Measurements from ENCODE around the gene COL13A1.

COL13A1 gene

DNA sequence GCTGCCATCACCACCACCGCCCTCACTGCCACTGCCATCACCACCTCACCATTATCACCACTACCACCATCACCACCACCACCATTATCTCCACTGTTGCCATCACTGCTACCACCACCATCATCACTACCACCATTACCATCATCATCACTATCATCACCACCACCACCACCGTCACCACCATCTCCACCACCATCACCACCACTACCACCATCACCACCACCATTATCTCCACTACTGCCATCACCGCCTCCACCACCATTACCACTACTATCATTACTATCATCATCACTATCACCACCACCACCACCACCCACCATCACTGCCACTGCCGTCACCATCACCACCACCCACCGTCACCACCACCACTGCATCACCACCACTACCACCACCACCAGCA is 9.9 kb upstream of the COL13A1 start:
- no peak for DNase-seq (ENCODE audit: low spot score)

DNA sequence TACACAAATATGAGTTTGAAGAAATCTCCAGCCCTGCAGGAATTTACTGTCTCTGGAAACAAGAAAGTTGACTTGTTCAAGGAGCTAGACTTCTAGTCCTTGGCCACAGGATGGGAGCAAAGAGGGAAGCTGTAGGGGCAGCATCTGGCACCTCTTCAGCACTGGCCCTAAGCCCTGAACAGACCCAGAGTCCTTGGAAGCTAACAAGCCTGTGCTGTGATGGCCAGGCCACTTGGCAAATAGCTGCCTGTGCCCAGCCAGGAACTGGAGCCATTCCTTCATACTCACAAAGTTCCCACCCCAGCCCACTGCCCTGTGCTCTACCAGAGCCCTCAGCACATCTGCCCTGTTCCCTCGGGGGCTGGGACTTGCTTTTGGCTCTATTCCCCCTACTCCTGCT is 9.4 kb upstream of the COL13A1 start:
- peak; percentile 29 for DNase-seq (ENCODE audit: low spot score)

DNA sequence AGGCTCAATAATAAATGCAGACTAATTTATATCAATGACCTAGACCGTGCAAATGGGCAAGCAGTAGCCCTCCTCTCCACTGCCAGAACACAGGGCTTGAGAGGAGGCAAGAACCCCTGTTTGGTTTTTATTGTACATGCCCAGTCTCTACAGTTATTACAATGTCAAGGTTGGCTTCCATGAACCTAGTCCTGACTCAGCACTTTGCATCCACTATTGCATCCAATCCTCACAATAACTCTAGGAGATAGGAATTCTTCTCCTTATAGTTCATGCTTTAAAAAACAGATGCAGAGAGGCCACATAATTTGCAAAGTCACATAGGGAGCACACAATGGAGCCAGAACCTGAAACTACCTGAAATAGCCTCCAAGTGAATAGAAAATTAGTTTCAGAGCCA is 7.0 kb upstream of the COL13A1 start:
- no peak for DNase-seq (ENCODE audit: low spot score)

DNA sequence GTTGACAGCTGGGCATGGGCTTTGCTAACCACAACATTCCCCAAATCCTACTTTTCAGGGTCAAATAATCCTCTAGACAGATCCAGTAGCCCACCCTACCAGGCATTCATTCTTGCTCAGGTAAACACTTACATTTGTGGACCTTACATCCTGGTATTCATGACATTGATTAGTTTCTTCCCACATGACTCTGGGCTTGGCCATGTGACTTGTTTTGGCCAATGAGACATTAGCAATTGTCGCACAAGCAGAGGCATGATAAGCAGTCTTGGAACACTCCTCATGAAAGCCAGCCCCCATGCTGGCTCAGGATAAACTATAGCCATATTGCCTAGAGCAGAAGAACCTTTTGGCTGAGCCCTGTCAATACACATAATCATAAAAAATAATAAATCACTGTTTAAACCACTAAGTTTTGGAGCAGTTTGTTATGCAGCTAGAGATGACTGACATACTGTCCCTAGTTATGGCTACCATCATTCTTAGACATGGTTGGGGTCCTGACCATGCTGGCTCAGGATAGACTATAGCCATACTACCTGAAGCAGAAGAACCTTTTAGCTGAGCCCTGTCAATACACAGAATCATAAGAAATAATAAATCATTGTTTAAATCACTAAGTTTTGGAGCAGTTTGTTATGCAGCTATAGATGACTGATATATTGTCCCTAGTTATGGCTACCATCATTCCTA is 6.3 kb upstream of the COL13A1 start:
- DNase-seq (ENCODE audit: low spot score) = no peak

DNA sequence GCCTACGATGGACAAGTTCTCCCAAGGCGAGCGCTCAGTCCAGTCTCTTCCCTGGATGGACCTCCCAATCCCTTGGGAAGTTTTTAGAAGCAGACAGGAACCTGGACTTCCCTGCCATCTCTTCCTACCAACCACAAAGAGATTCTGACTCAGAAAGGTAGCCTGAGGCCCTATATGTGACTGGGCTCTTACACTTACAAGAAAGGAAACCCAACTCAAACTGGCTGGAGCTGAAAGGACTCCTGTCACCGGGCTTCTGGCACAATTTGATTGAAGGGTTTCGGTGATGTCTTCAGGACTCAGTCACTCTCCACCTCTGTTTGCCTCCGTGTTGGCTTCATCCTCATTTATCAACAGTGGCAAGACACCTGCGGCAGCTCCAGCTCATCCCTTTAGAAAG is 3.7 kb upstream of the COL13A1 start:
- DNase-seq (ENCODE audit: low spot score) = no peak

DNA sequence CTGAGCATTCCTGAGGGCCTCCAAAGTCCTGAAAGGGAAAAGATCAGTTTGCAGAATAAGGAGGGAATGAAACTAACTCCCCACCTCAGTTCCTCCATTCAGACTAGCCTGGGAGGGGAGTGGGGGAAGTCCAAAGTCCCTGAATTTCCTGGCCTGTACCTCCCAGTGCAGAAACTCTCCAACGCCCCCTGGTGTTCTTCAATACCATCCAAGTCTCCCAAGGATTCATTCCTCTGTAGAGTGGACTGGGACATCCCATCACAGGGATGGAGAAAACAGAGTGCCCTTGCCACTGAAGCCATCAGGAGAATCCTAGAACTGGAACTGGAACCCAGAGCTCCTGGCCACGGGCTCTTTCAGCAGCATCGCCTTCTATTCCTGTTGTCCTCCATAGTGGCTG is 1.6 kb upstream of the COL13A1 start:
- DNase-seq (ENCODE audit: low spot score) = peak; percentile 15

DNA sequence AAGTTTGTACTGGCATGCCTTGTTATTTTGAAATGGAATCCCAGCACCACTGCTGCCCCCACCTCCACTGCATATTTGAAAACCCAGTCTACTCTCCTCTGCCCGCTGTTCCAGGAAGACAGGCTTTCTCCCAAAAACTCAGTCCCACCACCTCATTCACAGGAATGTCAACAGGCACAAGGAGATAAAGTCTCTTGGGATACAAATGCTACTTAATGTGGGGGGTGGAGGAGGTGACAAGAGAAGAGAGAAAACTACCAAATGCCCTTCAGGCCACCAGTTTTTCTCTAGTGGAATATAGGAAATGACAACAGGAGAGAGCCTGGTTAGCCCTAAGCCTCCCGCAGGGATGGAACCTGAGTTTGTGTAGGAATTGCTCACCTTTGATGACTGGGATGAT is 1.0 kb upstream of the COL13A1 start:
- DNase-seq (ENCODE audit: low spot score) = no peak

DNA sequence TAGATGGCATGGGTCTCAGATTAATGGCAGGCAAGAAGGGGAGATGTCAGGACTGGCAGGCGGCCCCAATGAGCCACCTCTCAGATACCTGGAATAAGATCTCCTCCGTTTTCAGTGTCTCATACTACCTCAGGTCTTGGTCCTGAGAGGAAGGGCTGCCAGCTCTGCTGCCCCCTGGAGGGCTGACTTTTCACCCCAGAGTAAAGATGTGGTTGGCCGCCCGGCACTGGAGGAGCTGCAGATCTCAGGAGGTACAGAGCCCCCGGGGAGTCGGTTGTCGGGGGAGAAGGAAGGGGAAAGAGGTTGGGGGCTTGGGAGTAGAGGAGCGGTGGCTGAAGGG is 642 bp upstream of the COL13A1 start:
- DNase-seq (ENCODE audit: low spot score) = no peak

DNA sequence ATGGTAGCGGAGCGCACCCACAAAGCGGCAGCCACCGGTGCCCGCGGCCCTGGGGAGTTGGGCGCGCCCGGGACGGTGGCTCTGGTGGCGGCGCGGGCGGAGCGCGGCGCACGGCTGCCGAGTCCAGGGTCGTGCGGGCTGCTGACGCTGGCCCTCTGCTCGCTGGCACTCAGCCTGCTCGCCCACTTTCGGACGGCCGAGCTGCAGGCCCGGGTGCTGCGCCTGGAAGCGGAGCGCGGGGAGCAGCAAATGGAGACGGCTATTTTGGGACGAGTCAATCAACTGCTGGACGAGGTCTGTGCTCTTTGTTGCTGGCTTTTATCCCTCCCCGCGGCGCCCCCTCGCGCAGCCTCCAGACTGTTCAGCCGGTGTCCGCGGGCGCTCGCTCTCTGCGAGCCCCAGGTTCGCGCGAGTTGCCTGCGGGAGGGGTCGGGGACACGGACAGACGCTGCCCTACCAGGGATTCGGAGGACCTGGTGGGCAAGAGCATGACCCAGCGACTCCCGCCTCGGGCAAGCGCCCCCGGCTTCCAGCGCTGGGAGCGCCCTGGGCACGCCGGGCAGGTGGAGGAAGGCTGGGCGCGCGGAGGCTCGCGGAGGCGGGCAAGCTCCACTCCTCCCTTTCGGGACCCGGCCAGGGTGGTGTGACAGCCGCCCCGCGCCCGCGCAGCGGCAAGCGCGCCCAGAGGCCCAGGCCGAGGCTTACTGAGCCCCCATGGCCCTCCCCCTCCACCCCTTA is 887 bp downstream of the COL13A1 start:
- DNase-seq (ENCODE audit: low spot score) = no peak

DNA sequence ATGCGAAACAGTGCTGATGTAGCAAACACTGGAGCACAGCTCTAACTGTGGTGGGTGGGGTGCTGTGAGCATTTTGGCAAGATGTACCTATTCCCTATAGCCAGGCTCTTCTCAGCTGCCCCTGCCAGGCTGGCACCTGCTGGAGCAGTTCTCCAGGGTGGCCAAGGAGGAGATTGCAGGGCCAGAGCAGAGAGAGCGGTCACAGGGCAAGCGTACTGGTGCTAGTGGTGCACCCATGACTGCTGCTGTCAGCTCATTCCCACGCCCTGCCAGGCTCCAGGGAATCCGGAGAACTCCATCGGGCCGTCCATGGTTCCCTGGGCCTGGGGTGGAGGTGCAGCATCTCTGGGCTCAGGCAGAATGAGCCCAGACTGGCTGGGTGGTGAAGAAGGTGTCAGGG is 2.1 kb downstream of the COL13A1 start:
- no peak for DNase-seq (ENCODE audit: low spot score)

DNA sequence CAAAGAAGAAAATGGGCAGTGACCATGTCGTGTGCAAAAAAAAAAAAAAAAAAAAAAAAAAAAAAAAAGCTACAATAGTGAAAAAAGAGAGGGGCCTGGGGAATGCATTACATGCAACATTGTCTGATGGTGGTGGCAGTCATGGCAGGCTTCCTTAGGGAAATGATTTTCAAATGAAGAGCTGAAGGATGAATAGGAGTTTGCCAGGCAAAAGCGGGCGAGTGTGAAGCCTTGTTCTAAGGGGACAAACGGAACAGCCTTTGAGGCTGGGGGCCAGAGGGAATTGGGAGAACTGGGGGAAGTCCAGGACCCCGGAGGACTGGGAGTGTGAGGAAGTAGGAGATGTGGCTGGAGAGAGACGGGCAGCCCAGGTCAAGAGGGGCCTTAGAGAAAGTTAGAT is 3.1 kb downstream of the COL13A1 start:
- no peak for DNase-seq (ENCODE audit: low spot score)

DNA sequence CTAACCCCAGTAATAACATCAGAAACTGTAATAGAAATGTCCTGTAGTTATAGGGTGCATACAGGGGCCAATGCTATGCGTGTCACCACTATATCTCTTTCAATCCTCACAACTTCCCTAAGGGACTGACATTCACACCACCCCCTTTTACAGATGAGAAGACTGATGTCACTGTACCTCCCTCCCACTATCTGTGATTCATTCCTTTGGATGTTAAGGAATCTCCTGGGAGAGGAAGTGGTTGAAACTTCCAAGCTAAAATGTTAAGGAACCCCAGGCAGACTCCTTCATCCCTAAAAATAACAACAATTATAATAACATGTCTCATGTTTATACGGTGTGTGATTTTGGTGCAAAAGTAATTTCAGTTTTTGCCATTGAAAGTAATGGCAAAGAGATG is 5.4 kb downstream of the COL13A1 start:
- DNase-seq (ENCODE audit: low spot score) = no peak

DNA sequence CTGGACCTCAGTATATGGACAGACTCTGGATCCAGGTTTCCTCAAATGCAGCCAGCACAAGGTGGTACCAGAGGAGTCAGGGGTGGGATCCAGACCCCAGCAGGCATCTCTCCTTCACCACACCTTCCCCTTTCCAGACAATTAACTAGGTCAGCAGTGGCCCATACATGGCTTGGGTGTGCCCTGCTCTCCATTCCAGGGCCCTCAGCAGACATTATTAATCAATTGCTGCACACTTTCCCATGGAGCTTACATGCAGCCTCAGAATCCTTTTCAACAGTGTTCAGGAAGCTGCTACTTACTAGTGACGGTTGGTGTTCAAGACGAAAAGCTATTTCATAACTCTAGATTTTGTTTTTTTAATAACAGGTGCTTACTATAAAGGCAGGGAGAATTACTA is 6.0 kb downstream of the COL13A1 start:
- DNase-seq (ENCODE audit: low spot score) = no peak

DNA sequence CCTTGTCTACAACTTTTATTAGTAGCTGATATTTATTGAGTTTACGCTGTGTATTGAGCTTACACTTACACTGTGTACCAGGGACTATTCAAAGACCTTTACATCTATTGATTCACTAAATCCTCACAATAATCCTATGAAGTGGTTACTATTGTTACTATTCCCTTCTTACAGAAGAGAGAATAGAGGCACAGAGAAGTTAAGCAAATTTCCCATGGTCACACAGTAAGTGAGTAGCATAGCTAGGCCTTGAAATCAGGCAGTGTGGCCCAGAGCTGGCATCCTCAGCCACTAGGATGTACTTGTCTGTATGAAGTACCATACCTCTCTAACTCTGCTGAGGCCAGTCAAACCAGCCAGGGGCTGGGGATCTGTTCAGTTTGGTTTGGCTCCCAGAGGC is 7.6 kb downstream of the COL13A1 start:
- no peak for DNase-seq (ENCODE audit: low spot score)

DNA sequence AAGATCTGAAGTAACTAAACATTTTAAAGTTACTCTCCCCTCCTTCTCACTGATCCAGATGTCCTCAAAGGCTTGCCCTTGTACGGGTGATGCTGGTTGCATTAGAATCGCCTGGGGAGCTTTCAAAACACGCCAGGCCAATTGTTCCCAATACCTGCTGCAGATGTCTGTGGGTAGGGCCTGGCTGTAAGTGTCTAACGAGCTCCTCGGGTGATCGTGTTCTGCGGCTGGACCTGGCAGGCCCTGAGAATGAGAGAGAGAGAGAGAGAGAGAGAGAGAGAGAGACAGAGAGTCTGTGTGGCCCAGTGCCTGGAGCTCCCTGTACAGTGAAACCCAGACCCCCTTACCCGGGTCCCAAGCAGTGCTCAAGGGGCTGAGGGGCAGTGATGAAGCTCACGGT is 8.4 kb downstream of the COL13A1 start:
- no peak for DNase-seq (ENCODE audit: low spot score)

DNA sequence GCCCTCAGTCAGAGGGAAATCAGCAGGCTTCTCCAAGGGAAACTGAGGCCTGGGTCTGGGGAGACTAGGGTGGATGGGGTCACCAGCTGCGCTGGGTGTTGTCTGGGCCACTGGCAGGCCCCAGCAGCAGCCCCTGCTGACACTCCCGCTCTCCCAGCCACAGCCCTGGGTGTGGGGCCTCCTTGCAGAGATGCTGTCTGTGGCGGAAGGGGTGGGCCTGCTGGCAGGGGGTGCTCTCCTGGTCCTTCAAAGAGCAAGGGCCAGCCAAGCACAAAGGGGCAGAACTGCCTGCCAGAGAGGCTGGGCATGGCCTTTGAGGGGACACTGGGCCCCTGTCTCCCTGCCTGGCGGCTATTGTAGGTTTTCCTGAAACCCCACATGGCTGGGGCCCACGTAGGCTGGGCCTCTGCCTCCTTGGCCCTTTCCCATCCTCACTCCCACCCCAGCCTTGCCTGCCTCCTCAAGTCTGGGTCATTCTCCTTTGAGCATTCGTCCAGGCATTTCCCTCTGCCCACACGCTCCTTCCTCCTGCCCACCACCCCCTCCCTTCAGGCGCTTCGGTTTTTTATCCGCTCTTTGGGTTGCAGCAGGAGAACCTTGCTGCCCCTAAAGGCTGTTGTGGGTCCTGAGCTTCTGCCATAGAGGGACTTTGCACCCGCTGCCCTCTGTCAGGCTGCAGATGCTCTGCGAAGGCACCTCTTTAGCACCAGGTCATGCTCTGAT is 9.1 kb downstream of the COL13A1 start:
- no peak for DNase-seq (ENCODE audit: low spot score)

DNA sequence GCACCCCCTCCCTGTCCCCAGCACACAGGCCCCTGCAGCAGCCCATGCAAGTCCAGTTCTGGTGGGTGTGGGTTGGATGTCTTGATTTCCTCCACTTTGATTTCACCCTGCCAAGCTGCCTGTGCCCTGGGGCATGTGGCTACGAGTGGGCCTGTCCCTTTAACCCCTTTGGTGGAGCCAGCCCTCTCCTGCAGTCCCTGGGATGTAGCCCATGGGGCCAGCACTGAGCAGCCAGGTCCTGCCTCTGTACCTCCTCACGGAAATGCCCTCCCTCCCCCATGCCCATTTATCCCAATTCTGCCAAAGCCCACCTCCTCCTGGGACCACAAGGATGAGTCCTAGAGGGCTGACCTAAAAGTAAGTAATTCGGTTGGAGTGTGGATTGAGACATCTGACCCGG is 11.9 kb downstream of the COL13A1 start:
- no peak for DNase-seq (ENCODE audit: low spot score)

DNA sequence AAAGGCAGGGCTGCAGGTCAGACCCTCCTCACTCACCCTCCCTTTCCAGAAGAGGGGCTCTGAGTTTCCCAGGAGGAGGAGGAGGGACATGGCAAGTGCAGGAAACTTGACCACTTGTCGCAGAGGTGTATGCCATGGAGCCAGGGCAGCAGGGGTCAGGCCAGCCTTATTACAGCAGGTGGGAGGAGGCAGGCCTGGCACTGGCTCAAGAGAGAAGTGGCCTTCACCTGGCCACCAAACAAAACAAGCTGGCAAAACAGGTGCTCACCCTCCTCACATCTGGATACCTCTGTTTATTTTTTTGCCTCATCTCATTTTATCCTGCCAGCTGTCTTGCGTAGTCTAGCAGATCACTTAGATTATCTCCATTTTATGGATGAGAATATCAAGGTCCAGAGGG is 12.5 kb downstream of the COL13A1 start:
- DNase-seq (ENCODE audit: low spot score) = no peak

DNA sequence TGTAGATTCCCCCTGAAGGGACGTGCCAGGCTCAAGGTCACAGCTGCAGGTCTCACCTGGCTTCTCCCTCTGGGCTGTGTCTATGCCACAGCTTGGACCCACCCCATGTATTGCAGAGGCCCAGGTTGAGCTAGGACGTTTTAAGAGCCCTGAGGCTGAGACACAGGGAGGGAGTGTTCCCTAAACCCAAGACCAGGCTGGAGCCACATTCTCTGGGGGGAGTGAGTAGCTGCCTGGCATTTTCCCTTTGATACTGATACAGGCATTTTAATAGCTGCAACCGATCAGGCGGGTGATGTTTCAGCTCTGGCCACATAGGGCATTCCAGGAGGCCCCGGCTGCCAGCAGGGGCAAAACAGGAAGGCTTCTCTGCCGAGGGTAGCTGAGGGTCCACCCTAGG is 13.4 kb downstream of the COL13A1 start:
- DNase-seq (ENCODE audit: low spot score) = no peak

DNA sequence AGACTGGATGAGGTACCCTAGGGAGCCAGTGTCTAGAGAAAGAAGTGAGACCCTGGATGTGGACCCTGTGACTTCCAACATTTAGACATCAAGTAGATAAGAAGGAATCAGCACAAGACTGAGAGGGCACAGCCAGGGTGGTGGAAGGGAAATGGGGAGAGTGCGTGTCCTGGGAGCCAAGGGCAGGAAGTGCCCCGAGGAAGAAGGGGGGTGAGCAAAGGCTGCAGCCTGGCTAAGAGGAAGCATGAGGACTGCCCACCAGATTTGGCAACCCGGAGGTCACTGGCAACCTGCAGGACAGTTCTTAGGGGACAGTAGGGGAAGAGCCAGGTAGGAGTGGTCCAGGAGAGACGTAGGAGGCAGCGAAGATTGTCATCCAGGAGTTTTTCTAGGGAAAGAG is 14.8 kb downstream of the COL13A1 start:
- DNase-seq (ENCODE audit: low spot score) = no peak

DNA sequence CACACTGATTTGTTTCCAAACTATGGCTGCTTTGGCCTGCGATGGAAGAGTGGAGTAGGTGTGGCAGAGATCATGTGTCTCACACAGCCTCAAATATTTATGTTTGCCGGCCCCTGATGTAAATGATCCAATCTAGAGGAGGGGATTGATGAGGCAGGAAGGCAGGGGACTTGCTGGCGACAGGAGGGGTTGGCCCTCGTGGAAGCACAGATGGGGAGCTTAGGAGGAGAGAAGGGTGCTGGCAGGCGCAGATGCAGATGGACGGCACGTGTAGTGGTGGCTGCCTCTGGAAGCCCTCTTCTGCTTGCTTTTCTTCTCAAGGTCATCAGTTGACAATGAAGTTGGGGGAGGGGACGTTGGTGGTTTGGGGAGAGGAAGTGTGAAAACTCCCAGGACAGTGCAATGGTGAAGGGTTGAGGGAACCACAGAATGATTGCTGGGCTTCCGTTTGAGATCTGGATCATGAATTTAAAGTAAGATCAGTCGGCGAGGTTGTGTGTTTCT is 15.4 kb downstream of the COL13A1 start:
- DNase-seq (ENCODE audit: low spot score) = no peak

DNA sequence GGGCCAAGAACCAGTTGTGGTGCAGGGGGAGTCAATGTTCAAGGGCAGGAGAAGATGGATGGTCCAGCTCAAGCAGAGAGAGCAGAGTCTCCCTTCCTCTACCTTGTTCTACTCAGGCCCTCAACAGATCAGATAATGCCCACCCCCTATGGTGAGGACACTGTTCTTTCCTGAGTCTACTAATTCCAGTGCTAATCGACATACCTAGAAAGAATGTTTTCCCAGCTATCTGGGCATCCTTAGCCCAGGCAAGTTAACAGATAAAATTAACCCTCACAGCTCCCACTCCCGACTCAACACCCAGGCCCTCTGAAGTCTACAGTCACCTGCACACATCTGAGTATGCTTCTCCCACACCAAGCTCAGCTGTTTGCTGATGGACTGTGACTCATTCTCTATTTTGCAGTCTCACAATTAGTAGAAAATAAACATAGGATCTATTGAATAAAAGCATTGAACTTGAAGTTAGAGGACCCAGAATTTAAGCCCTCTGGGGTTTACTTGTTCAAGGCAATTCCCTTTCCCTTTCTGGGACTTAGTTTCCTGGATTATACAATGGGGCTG is 17.1 kb downstream of the COL13A1 start:
- DNase-seq (ENCODE audit: low spot score) = no peak
